A549 (cell line): ENCODE data around the gene ZNF506. TPM values are rescaled to one million over a fixed set of nuclear protein-coding genes. Genes with fewer than 3 reads are reported as not detected.

Source experiments
- ATAC-seq, 2 experiments: fragments of 200-7000 bp in 1 of 2; fragments of >200 bp in 1 of 2; cut with Nextera tagmentation in 1 of 2; cut with Tn5 transposase in 1 of 2; 3 replicates each; pipeline versions ENCODE4 v1.8.0 to v1.9.1; 2018 to 2020; ENCODE audit warnings: mild to moderate bottlenecking in 1 of 2, moderate library complexity in 1 of 2
- CTCF ChIA-PET: fragments of 300-600 bp; sonication (Branson Sonifier 250); formaldehyde crosslinking; extraction: SDS; loops from one replicate; lab custom pipeline; 2021; ENCODE audit warnings: antibody characterized with exemption, inconsistent platforms; lab: Yijun Ruan, JAX
- POLR2A ChIA-PET: fragments of 350-600 bp; formaldehyde crosslinking; extraction: SDS; loops from one replicate; lab custom pipeline; 2021; ENCODE audit warnings: antibody characterized with exemption, inconsistent platforms; lab: Yijun Ruan, JAX
- DNase-seq, 2 experiments: peaks; one replicate each; pipeline versions ENCODE4 v3.0.0 to v3.0.0-alpha.2; 2011 to 2016; ENCODE audit warnings: low read depth in 1 of 2, low spot score in 1 of 2
- FAIRE-seq: peaks from 2 replicates; lab custom pipeline; 2011; peaks lifted over from hg19 to GRCh38; lab: Jason Lieb, UNC
- H3K27ac ChIP-seq, 2 experiments: fragments of >200 bp; sonication (Bioruptor Twin); formaldehyde crosslinking; 3 replicates each; pipeline ENCODE4 v1.5.1; 2016 to 2017
- H3K4me1 ChIP-seq: fragments of >200 bp; sonication (Bioruptor Twin); formaldehyde crosslinking; 3 replicates; pipeline ENCODE4 v1.6.1; 2016
- H3K4me2 ChIP-seq: fragments of >200 bp; sonication (Bioruptor Twin); formaldehyde crosslinking; 3 replicates; pipeline ENCODE4 v1.6.1; 2016
- H3K4me3 ChIP-seq: fragments of >200 bp; sonication (Bioruptor Twin); formaldehyde crosslinking; 3 replicates; pipeline ENCODE4 v1.5.1; 2016
- H3K9me3 ChIP-seq: fragments of >200 bp; sonication (Bioruptor Twin); formaldehyde crosslinking; 3 replicates; pipeline ENCODE4 v1.6.1; 2016
- BHLHE40 ChIP-seq: IDR thresholded peaks from 2 replicates; pipeline ENCODE4 v1.6.1; 2012; ENCODE audit warnings: low read depth, low read length, inconsistent platforms
- CBX2 ChIP-seq: fragments of 200-600 bp; sonication (generic); IDR thresholded peaks from 2 replicates; pipeline ENCODE4 v1.6.1; 2016; ENCODE audit warnings: low read depth, mild to moderate bottlenecking, borderline replicate concordance
- CBX8 ChIP-seq: fragments of 200-600 bp; sonication (generic); IDR thresholded peaks from 2 replicates; pipeline ENCODE4 v1.6.1; 2016
- CHD4 ChIP-seq: fragments of 200-600 bp; sonication (generic); IDR thresholded peaks from 2 replicates; pipeline ENCODE4 v1.6.1; 2016; ENCODE audit warnings: antibody characterized with exemption, mild to moderate bottlenecking, borderline replicate concordance
- EP300 ChIP-seq, 2 experiments: fragments of >200 bp; sonication (Bioruptor Twin); formaldehyde crosslinking; IDR thresholded peaks; 2 replicates in 1 of 2; 3 replicates in 1 of 2; pipeline ENCODE4 v1.6.1; 2016 to 2017
- ESRRA ChIP-seq: fragments of 150-350 bp; IDR thresholded peaks from 2 replicates; pipeline ENCODE4 v1.6.1; 2014; ENCODE audit warnings: mild to moderate bottlenecking, low read length, borderline replicate concordance
- HEYL ChIP-seq: fragments of 250-450 bp; sonication (Bioruptor Pico); IDR thresholded peaks from 2 replicates; pipeline ENCODE4 v1.8.0; 2021; ENCODE audit warnings: mild to moderate bottlenecking, moderate library complexity
- HOXA7 ChIP-seq: fragments of 250-450 bp; sonication (Bioruptor Pico); IDR thresholded peaks from 2 replicates; pipeline ENCODE4 v1.5.0; 2020; ENCODE audit warnings: mild to moderate bottlenecking, moderate library complexity
- HOXB5 ChIP-seq: fragments of 250-450 bp; sonication (Bioruptor Pico); IDR thresholded peaks from 2 replicates; pipeline ENCODE4 v1.5.0; 2020; ENCODE audit warnings: mild to moderate bottlenecking, moderate library complexity
- JUN ChIP-seq, 2 experiments: fragments of >200 bp; sonication (Bioruptor Twin); formaldehyde crosslinking; IDR thresholded peaks; 2 replicates in 1 of 2; 3 replicates in 1 of 2; pipeline ENCODE4 v1.6.1; 2016 to 2017
- KDM1A ChIP-seq: fragments of 200-600 bp; sonication (generic); IDR thresholded peaks from 2 replicates; pipeline ENCODE4 v1.6.1; 2016; ENCODE audit warnings: low read depth, mild to moderate bottlenecking
- KDM5A ChIP-seq: fragments of 200-600 bp; sonication (generic); IDR thresholded peaks from 2 replicates; pipeline ENCODE4 v1.6.1; 2016; ENCODE audit warnings: antibody characterized with exemption, mild to moderate bottlenecking
- MAFK ChIP-seq: fragments of 450-650 bp; IDR thresholded peaks from 2 replicates; pipeline ENCODE4 v1.6.1; 2014; ENCODE audit not compliant: partially characterized antibody
- MAZ ChIP-seq: fragments of 150-350 bp; IDR thresholded peaks from 2 replicates; pipeline ENCODE4 v1.6.1; 2014; ENCODE audit warnings: antibody characterized with exemption, low read depth, low read length, borderline replicate concordance
- NR3C1 ChIP-seq: fragments of >200 bp; sonication (Bioruptor Twin); formaldehyde crosslinking; IDR thresholded peaks from 3 replicates; pipeline ENCODE4 v1.6.1; 2017
- POLR2A ChIP-seq: IDR thresholded peaks from 2 replicates; pipeline ENCODE4 v1.6.1; 2012; ENCODE audit warnings: mild to moderate bottlenecking, low read length
- POLR2AphosphoS2 ChIP-seq: conservative IDR thresholded peaks from 2 replicates; pipeline ENCODE4 v1.6.1; 2012; ENCODE audit warnings: low read length, improper control_type of control experiment, inconsistent platforms
- RCOR1 ChIP-seq: fragments of 150-350 bp; IDR thresholded peaks from 2 replicates; pipeline ENCODE4 v1.6.1; 2014; ENCODE audit warnings: antibody characterized with exemption, low read length, low read depth
- REST ChIP-seq: fragments of 200-600 bp; sonication (generic); IDR thresholded peaks from 2 replicates; pipeline ENCODE4 v1.6.1; 2016; ENCODE audit warnings: antibody characterized with exemption, mild to moderate bottlenecking, moderate library complexity
- RNF2 ChIP-seq: fragments of 200-600 bp; sonication (generic); IDR thresholded peaks from 2 replicates; pipeline ENCODE4 v1.6.1; 2016; ENCODE audit warnings: low read depth, mild to moderate bottlenecking, antibody characterized with exemption, moderate library complexity, borderline replicate concordance
- SREBF2 ChIP-seq: fragments of 450-650 bp; IDR thresholded peaks from 2 replicates; pipeline ENCODE4 v1.6.1; 2014; ENCODE audit warnings: mild to moderate bottlenecking, moderate library complexity
- ZNF302 ChIP-seq: fragments of 250-450 bp; sonication (Bioruptor Pico); IDR thresholded peaks from 2 replicates; pipeline ENCODE4 v1.9.0; 2021; ENCODE audit warnings: inconsistent platforms, mild to moderate bottlenecking, moderate library complexity
- WGBS: methylation state at CpG from one replicate; pipeline ENCODE4 v1.1.6; 2017; ENCODE audit errors: missing lambda C conversion rate; 5-methylcytosine and 5-hydroxymethylcytosine counted together
- polyA plus RNA-seq, 4 experiments: library from polyadenylated mRNA; depleted of rRNA in 3 of 4; stranded (reverse); fragments of >200 nt; fragmentation: RNase III in 1 of 4; extraction: RNeasy Plus Mini Kit Qiagen cat#74134 plus additional on column Dnase treatment in 1 of 4; gene quantifications; 2 replicates in 3 of 4; 3 replicates in 1 of 4; pipeline ENCODE4 v1.2.3, GENCODE V29; 2011 to 2017
- TF ChIP-seq, protein P1 (sequence below): fragments of >200 bp; sonication (Bioruptor Twin); formaldehyde crosslinking; IDR thresholded peaks from 2 replicates; pipeline ENCODE4 v1.6.1; 2016

Gene ZNF506
- polyA plus RNA-seq, 2 of the 4 experiments (the other 2 are of a cell fraction) = 0.10 to 0.53 TPM

GRCh38 chr19:19747357-19748220 is 74.0 kb downstream of the ZNF506 start:
- WGBS = 35% methylated on average over 7 of the region's 13 CpGs
- FAIRE-seq = no peak
- ChIA-PET CTCF (interaction anchor here (0.6 kb wide), 1 partner anchor 15 kb away, joined by 3 read pairs; no protein-coding TSS in a partner anchor), POLR2A (no interaction called here)
- no peak overlapping the region for H3K27ac ChIP-seq
- no peak for TF ChIP-seq CHD4
- no peak for TF ChIP-seq REST
- no peak for TF ChIP-seq KDM5A
- TF ChIP-seq POLR2A = no peak
- no peak for TF ChIP-seq SREBF2
- no peak for TF ChIP-seq ZNF302 (CRISPR knock-in tag)
- no peak for TF ChIP-seq CBX2
- TF ChIP-seq MAZ = no peak
- TF ChIP-seq RNF2 = no peak
- TF ChIP-seq EP300 (IDR thresholded peaks at IDR 0.05) = no peak
- no peak for TF ChIP-seq BHLHE40
- no peak for TF ChIP-seq KDM1A
- no peak for TF ChIP-seq RCOR1
- TF ChIP-seq POLR2AphosphoS2 = no peak
- TF ChIP-seq JUN (IDR thresholded peaks at IDR 0.05) = no peak
- TF ChIP-seq, all 56 proteins: peak for 0
- no peak overlapping the region for H3K4me2 ChIP-seq
- H3K9me3 ChIP-seq = no peaks in the 10 kb centered on the region; the same call in 2 of the 3 replicates
- no peaks in the 10 kb centered on the region for H3K4me1 ChIP-seq
- ATAC-seq = no peak
- no peak overlapping the region for H3K4me3 ChIP-seq
- DNase-seq = no peak

GRCh38 chr19:19746286-19747213 is 75.0 kb downstream of the ZNF506 start:
- no peak overlapping the region for H3K27ac ChIP-seq
- H3K9me3 ChIP-seq = no peaks in the 10 kb centered on the region; the same call in 2 of the 3 replicates
- CTCF ChIA-PET = interaction anchor here (1.1 kb wide), 1 partner anchor 10 kb away, joined by 3 read pairs; no protein-coding TSS in a partner anchor
- no peak for FAIRE-seq
- no peak for ATAC-seq
- POLR2A ChIA-PET = no interaction called here
- no peak overlapping the region for H3K4me2 ChIP-seq
- H3K4me1 ChIP-seq = no peaks in the 10 kb centered on the region
- H3K4me3 ChIP-seq = no peak overlapping the region
- TF ChIP-seq HEYL = no peak
- TF ChIP-seq KDM5A = no peak
- TF ChIP-seq, protein P1, sequence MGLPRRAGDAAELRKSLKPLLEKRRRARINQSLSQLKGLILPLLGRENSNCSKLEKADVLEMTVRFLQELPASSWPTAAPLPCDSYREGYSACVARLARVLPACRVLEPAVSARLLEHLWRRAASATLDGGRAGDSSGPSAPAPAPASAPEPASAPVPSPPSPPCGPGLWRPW = no peak
- TF ChIP-seq NR3C1 = no peak
- no peak for TF ChIP-seq CBX8
- no peak for TF ChIP-seq CHD4
- no peak for TF ChIP-seq HOXB5 (CRISPR knock-in tag)
- no peak for TF ChIP-seq HOXA7 (CRISPR knock-in tag)
- TF ChIP-seq MAFK = no peak
- TF ChIP-seq ESRRA = no peak
- DNase-seq = no peak
- WGBS = 7% methylated on average over 5 of the region's 15 CpGs
